PFSK-1 (cell line): ENCODE measurements around the gene FAS.

Experiments used
- FOXP2 ChIP-seq: optimal IDR thresholded peaks from 2 replicates; pipeline ENCODE3; 2011; ENCODE audit warnings: borderline replicate concordance, control low read depth, inconsistent platforms; ENCODE audit not compliant: insufficient read depth; ENCODE audit errors: extremely low read length, extremely low read depth
- POLR2AphosphoS5 ChIP-seq: IDR thresholded peaks from 2 replicates; pipeline ENCODE4 v1.6.1; 2012; ENCODE audit warnings: low read depth, mild to moderate bottlenecking, control low read depth, low read length, moderate library complexity
- SIN3A ChIP-seq: IDR thresholded peaks from 2 replicates; pipeline ENCODE4 v1.6.1; 2012; ENCODE audit warnings: mild to moderate bottlenecking, low read length, moderate library complexity, borderline replicate concordance; ENCODE audit not compliant: insufficient read depth
- TAF1 ChIP-seq: IDR thresholded peaks from 2 replicates; pipeline ENCODE4 v1.6.1; 2012; ENCODE audit warnings: low read length, control low read depth, borderline replicate concordance; ENCODE audit not compliant: insufficient read depth
- TF ChIP-seq, protein P1 (sequence below), 2 experiments: IDR thresholded peaks; 2 replicates each; pipeline versions ENCODE4 v1.6.1 to v1.8.0; 2011 to 2012; ENCODE audit warnings: low read depth in 2 of 2, low read length in 2 of 2, control low read depth in 1 of 2, inconsistent platforms in 1 of 2, mild to moderate bottlenecking in 1 of 2, moderate library complexity in 1 of 2; ENCODE audit not compliant: insufficient read depth in 1 of 2

Gene FAS

DNA sequence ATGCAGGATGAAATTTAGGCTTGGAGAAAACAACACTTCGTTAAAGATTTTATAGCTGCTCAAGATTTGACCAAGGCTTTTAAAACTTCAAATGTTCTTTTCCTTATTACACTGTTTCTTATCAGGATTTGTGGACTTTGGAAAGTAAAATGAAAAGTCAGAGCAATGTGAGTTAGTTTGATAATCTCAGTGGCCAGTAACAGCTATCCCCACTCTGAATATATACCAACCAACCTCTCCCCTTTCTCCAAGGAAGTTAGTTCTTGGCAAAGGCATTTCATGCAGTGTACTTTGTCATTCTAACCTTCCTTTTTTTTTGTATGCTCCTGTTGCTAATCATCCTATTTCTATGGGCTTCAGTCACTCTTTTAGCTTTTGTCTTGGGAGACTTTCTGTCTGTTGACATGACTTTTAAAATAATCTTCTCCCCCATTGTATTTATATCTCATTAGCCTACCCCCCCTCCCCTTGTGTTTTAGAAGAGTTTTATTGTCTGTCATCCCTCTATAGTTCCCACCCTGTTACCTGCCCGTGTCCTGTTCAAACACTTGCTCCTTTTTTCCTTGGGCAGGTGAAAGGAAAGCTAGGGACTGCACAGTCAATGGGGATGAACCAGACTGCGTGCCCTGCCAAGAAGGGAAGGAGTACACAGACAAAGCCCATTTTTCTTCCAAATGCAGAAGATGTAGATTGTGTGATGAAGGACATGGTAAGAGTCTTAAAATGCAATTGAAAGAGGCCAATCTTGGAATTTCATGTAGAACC lies 16.7 kb downstream of the FAS start:
- no peak for TF ChIP-seq TAF1
- TF ChIP-seq POLR2AphosphoS5, result no peak
- TF ChIP-seq, protein P1, sequence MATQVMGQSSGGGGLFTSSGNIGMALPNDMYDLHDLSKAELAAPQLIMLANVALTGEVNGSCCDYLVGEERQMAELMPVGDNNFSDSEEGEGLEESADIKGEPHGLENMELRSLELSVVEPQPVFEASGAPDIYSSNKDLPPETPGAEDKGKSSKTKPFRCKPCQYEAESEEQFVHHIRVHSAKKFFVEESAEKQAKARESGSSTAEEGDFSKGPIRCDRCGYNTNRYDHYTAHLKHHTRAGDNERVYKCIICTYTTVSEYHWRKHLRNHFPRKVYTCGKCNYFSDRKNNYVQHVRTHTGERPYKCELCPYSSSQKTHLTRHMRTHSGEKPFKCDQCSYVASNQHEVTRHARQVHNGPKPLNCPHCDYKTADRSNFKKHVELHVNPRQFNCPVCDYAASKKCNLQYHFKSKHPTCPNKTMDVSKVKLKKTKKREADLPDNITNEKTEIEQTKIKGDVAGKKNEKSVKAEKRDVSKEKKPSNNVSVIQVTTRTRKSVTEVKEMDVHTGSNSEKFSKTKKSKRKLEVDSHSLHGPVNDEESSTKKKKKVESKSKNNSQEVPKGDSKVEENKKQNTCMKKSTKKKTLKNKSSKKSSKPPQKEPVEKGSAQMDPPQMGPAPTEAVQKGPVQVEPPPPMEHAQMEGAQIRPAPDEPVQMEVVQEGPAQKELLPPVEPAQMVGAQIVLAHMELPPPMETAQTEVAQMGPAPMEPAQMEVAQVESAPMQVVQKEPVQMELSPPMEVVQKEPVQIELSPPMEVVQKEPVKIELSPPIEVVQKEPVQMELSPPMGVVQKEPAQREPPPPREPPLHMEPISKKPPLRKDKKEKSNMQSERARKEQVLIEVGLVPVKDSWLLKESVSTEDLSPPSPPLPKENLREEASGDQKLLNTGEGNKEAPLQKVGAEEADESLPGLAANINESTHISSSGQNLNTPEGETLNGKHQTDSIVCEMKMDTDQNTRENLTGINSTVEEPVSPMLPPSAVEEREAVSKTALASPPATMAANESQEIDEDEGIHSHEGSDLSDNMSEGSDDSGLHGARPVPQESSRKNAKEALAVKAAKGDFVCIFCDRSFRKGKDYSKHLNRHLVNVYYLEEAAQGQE (IDR thresholded peaks at IDR 0.05; ENCODE audit: insufficient read depth in 1 of 2, low read depth in 2 of 2, low read length in 2 of 2), result no peak
- TF ChIP-seq SIN3A, result no peak
- no peak for TF ChIP-seq FOXP2

DNA sequence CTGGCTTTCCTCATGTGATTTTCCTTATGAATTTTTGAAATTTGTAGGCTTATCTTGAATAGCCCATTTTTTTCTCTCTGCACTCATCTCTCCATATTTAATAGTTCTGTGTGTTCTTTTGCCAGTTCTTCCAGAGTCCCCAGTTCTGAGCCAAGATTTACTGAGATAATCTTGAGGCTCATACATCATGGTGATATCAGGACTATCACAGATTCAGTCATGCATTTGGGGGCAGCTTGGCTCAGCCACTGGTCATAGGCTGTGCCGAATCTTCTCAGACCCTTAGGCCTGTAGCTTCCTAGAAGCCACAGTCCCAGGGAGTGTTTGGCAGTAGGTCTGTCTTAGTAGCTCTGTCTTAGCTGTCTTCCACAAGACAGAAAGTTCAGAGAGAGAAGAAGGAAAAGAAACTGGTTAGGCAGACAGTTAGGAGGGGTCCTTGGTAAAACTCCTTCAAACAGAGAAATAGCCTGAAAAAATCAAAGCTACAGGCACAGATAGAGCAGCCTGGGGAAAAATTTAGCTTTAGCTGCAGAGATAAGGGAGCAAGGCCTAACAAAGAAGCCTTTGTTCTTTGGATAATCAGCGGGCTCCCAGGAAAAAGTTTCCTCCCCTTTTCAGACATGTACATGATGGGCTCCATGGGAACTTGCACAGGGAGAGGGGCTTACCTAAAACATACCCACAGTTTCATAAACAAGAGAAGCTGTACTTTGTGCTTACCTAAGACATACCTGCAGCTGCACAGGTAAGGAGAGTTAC lies 29.1 kb downstream of the FAS start:
- TF ChIP-seq, protein P1 (IDR thresholded peaks at IDR 0.05; ENCODE audit: insufficient read depth in 1 of 2, low read depth in 2 of 2, low read length in 2 of 2), result no peak
- TF ChIP-seq SIN3A (no peak), FOXP2 (no peak), TAF1 (no peak), POLR2AphosphoS5 (no peak)

DNA sequence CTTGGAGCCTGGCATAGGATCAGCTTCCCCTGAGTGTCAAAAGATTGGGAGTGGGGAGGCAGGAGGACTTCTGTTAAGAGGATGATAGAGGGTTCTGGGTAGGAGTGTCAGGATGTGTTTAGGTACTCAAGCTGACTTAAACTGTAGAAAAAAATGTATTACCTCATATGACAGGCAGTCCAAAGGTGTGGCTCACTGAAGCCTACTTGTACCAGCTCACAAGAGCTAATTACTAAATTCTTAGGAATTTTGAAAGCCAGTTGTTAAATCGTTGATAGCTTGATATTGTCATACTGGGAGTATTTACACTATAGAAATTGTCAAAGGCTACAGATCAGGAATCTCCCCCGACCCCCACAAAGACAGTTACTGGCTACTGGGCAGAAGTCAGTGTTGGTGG lies 32.1 kb downstream of the FAS start:
- TF ChIP-seq, protein P1 (IDR thresholded peaks at IDR 0.05; ENCODE audit: insufficient read depth in 1 of 2, low read depth in 2 of 2, low read length in 2 of 2), result no peak
- no peak for TF ChIP-seq TAF1
- TF ChIP-seq POLR2AphosphoS5, result no peak
- TF ChIP-seq SIN3A, result no peak
- no peak for TF ChIP-seq FOXP2

DNA sequence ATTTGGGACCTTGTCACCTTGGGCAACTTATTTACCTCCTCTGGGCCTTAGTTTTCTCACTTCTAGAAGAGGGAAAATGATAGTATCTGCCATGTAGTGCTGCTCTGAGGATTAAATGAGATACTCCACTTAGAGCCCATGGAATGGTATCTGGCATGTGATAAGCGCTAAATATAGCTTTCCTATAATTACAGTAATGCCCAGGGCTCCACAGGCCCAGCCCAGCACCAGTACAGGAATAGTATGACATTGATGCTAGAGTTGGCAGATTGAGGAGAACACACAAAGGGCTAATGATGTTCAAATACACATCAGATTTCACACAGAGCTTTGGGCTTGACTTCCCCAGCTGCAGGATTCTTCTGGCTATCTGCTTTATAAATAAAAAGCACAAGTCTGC lies 34.9 kb downstream of the FAS start:
- no peak for TF ChIP-seq SIN3A
- TF ChIP-seq TAF1, result no peak

DNA sequence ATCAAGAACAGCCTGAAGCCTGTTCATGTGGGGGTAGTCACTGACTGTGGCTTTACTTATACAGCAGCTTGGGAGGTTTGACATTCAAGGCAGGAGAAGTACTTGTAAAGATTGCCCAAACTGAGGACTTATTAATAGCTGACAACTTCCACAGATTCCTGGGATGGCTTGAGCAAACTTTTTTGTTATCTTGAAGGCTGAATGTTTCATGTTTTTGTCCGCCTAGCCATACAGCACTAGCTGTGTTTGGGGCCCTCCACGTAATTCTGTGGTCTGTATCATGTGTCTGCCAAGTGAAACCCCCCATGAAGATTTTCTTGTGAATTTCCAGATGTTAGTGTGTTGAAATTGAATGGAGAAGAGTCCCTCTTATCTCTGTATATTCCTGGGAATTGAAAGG lies 38.6 kb downstream of the FAS start:
- TF ChIP-seq TAF1 (no peak), SIN3A (no peak), POLR2AphosphoS5 (no peak)
- TF ChIP-seq, protein P1 (IDR thresholded peaks at IDR 0.05; ENCODE audit: insufficient read depth in 1 of 2, low read depth in 2 of 2, low read length in 2 of 2), result no peak
